ENCODE results near the gene SLC1A3.

GRCh38 chr5:36682499-36682898 lies 76.1 kb downstream of the SLC1A3 start:
- TF ChIP-seq CTCF (conservative IDR thresholded peaks at IDR 0.05 in 1 of 2, IDR thresholded peaks at IDR 0.05 in 1 of 2; ENCODE audit: low read depth in 1 of 2, low read length in 2 of 2) (no peak), EZH2 (IDR thresholded peaks at IDR 0.05; ENCODE audit: low read length, missing control alignments) (no peak)

Measured in fibroblast of lung (primary cell).